Neuronal stem cell (in vitro differentiated cells): ENCODE measurements around the gene EDRF1.

Experiments used
- DNase-seq: peaks from one replicate; pipeline ENCODE4 v3.0.0-alpha.2; 2013; ENCODE audit warnings: low spot score
- H2AFZ ChIP-seq: one replicate; pipeline ENCODE4 v1.6.1; 2013; ENCODE audit warnings: mild to moderate bottlenecking, low read length, inconsistent platforms
- H2AK5ac ChIP-seq: 2 replicates; pipeline ENCODE4 v1.6.1; 2013; ENCODE audit warnings: low read depth, mild to moderate bottlenecking, inconsistent platforms, low read length, moderate library complexity, mixed read lengths
- H2BK120ac ChIP-seq: 2 replicates; pipeline ENCODE4 v1.6.1; 2013; ENCODE audit warnings: low read depth, mild to moderate bottlenecking, inconsistent platforms, low read length, moderate library complexity, mixed read lengths
- H2BK12ac ChIP-seq: one replicate; pipeline ENCODE4 v1.6.1; 2013; ENCODE audit warnings: low read length, inconsistent platforms
- H2BK15ac ChIP-seq: 2 replicates; pipeline ENCODE4 v1.6.1; 2013; ENCODE audit warnings: mild to moderate bottlenecking, low read length, inconsistent platforms, mixed read lengths
- H2BK5ac ChIP-seq: one replicate; pipeline ENCODE4 v1.6.1; 2013; ENCODE audit warnings: inconsistent platforms, mild to moderate bottlenecking, low read length, moderate library complexity
- H3K14ac ChIP-seq: one replicate; pipeline ENCODE4 v1.6.1; 2013; ENCODE audit warnings: low read length, inconsistent platforms
- H3K18ac ChIP-seq: 2 replicates; pipeline ENCODE4 v1.6.1; 2013; ENCODE audit warnings: low read length, inconsistent platforms
- H3K23ac ChIP-seq: 2 replicates; pipeline ENCODE4 v1.6.1; 2013; ENCODE audit warnings: low read depth, mild to moderate bottlenecking, mixed read lengths, low read length, inconsistent platforms; ENCODE audit not compliant: poor library complexity
- H3K27ac ChIP-seq: replicated peaks from 3 replicates; pipeline ENCODE4 v1.5.1; 2013; ENCODE audit warnings: low read length, inconsistent platforms
- H3K27me3 ChIP-seq, 3 experiments: 2 replicates each; pipeline ENCODE4 v1.6.1; 2013; ENCODE audit warnings: low read length in 3 of 3, mild to moderate bottlenecking in 2 of 3, inconsistent platforms in 1 of 3, low read depth in 1 of 3, mixed read lengths in 1 of 3, moderate library complexity in 1 of 3; ENCODE audit not compliant: control insufficient read depth in 3 of 3, insufficient read depth in 3 of 3
- H3K36me3 ChIP-seq, 2 donors: replicated peaks in 1 of 2; 2 replicates each; pipeline ENCODE4 v1.6.1; 2013; ENCODE audit warnings: low read length in 2 of 2; ENCODE audit not compliant: control insufficient read depth in 2 of 2, insufficient read depth in 2 of 2
- H3K4ac ChIP-seq: 2 replicates; pipeline ENCODE4 v1.6.1; 2013; ENCODE audit warnings: inconsistent platforms, mild to moderate bottlenecking, low read length, moderate library complexity
- H3K4me1 ChIP-seq, 2 donors: 1 replicate in 1 of 2; 2 replicates in 1 of 2; pipeline ENCODE4 v1.6.1; 2013; ENCODE audit warnings: low read length in 2 of 2, low read depth in 1 of 2; ENCODE audit not compliant: control insufficient read depth in 2 of 2, insufficient read depth in 1 of 2
- H3K4me2 ChIP-seq: one replicate; pipeline ENCODE4 v1.6.1; 2013; ENCODE audit warnings: mild to moderate bottlenecking, low read length, inconsistent platforms; ENCODE audit not compliant: insufficient read depth, poor library complexity, severe bottlenecking
- H3K4me3 ChIP-seq, 2 donors: 2 replicates each; pipeline ENCODE4 v1.5.1; 2013; ENCODE audit warnings: low read length in 2 of 2, mild to moderate bottlenecking in 2 of 2, inconsistent platforms in 1 of 2, moderate library complexity in 1 of 2
- H3K79me1 ChIP-seq: one replicate; pipeline ENCODE4 v1.6.1; 2013; ENCODE audit warnings: low read depth, mild to moderate bottlenecking, inconsistent platforms, low read length, moderate library complexity
- H3K9ac ChIP-seq: one replicate; pipeline ENCODE4 v1.6.1; 2013; ENCODE audit warnings: mild to moderate bottlenecking, low read depth, low read length, inconsistent platforms; ENCODE audit not compliant: poor library complexity
- H3K9me3 ChIP-seq, 2 donors: replicated peaks in 1 of 2; 2 replicates each; pipeline versions ENCODE3 to v1.6.1; 2013; ENCODE audit warnings: low read length in 2 of 2, mild to moderate bottlenecking in 2 of 2, inconsistent platforms in 1 of 2, low read depth in 1 of 2, mixed read lengths in 1 of 2, moderate library complexity in 1 of 2; ENCODE audit not compliant: control insufficient read depth in 2 of 2, insufficient read depth in 1 of 2
- H4K8ac ChIP-seq: one replicate; pipeline ENCODE4 v1.6.1; 2013; ENCODE audit warnings: low read depth, mild to moderate bottlenecking, inconsistent platforms, low read length, moderate library complexity
- H4K91ac ChIP-seq: one replicate; pipeline ENCODE4 v1.6.1; 2013; ENCODE audit warnings: low read length, low read depth, mild to moderate bottlenecking, inconsistent platforms; ENCODE audit not compliant: poor library complexity
- WGBS, 2 donors: extraction: QIAGEN DNeasy Blood & Tissue Kit; methylation state at CpG; one replicate each; pipeline ENCODE4 v1.1.7; 2013; ENCODE audit warnings: missing lambda C conversion rate in 2 of 2, mixed read lengths in 1 of 2; ENCODE audit not compliant: insufficient read length in 2 of 2, insufficient replicate concordance in 1 of 2; ENCODE audit errors: extremely low coverage in 2 of 2; 5-methylcytosine and 5-hydroxymethylcytosine counted together

EDRF1 gene

GRCh38 chr10:125762692-125763648 is 43.5 kb downstream of the EDRF1 start:
- H4K8ac ChIP-seq: no peak overlapping the region
- no peak overlapping the region for H4K91ac ChIP-seq
- peak; percentile 4 for DNase-seq
- H3K9me3 ChIP-seq: peaks cover 0 to 2% of the 10 kb centered on the region in 2 donors
- WGBS, 2 donors: no CpG with 5 or more reads among the region's 24 CpGs
- no peak overlapping the region for H3K9ac ChIP-seq
- no peak overlapping the region for H3K18ac ChIP-seq
- no peak overlapping the region for H2BK12ac ChIP-seq
- no peak overlapping the region for H3K4me3 ChIP-seq
- peak overlapping the region; percentile 58 for H3K27ac ChIP-seq
- H2BK120ac ChIP-seq: no peak overlapping the region
- H2AK5ac ChIP-seq: no peak overlapping the region
- no peak overlapping the region for H3K4ac ChIP-seq
- peaks cover 12 to 19% of the 10 kb centered on the region in 2 donors for H3K4me1 ChIP-seq
- peaks cover 15 to 90% of the 10 kb centered on the region in 2 donors for H3K36me3 ChIP-seq
- H3K79me1 ChIP-seq: no peaks in the 10 kb centered on the region
- H2AFZ ChIP-seq: no peak overlapping the region
- H3K23ac ChIP-seq: no peak overlapping the region
- no peak overlapping the region for H3K4me2 ChIP-seq
- no peaks in the 10 kb centered on the region for H3K27me3 ChIP-seq
- H3K14ac ChIP-seq: no peak overlapping the region
- H2BK15ac ChIP-seq: no peak overlapping the region
- H2BK5ac ChIP-seq: no peak overlapping the region

GRCh38 chr10:125765835-125766234 is 46.3 kb downstream of the EDRF1 start:
- Histone ChIP-seq H3K27ac (no peak overlapping the region), H2BK12ac (no peak overlapping the region), H2AFZ (no peak overlapping the region), H3K4ac (no peak overlapping the region), H3K27me3 (no peaks in the 10 kb centered on the region), H3K36me3 (peaks cover 5 to 67% of the 10 kb centered on the region in 2 donors), H3K14ac (no peak overlapping the region), H2BK120ac (no peak overlapping the region), H2BK5ac (no peak overlapping the region), H2AK5ac (no peak overlapping the region), H4K91ac (no peak overlapping the region), H4K8ac (no peak overlapping the region), H3K9ac (no peak overlapping the region), H3K18ac (no peak overlapping the region), H3K79me1 (no peaks in the 10 kb centered on the region), H2BK15ac (no peak overlapping the region), H3K9me3 (no peaks in the 10 kb centered on the region), H3K4me2 (no peak overlapping the region), H3K4me1 (peaks cover 13 to 17% of the 10 kb centered on the region in 2 donors), H3K23ac (no peak overlapping the region), H3K4me3 (no peak overlapping the region)
- DNase-seq: no peak
- no CpG with 5 or more reads among the region's 2 CpGs for WGBS, 2 donors

- H3K9ac ChIP-seq: no peak overlapping the region
- no peaks in the 10 kb centered on the region for H3K9me3 ChIP-seq
- no peak overlapping the region for H4K91ac ChIP-seq
- H3K18ac ChIP-seq: no peak overlapping the region
- H2BK120ac ChIP-seq: no peak overlapping the region
- no peak overlapping the region for H3K4ac ChIP-seq
- H2AFZ ChIP-seq: no peak overlapping the region
- peaks cover 5 to 61% of the 10 kb centered on the region in 2 donors for H3K36me3 ChIP-seq
- no peak overlapping the region for H3K27ac ChIP-seq
- H4K8ac ChIP-seq: no peak overlapping the region
- no peak overlapping the region for H3K23ac ChIP-seq
- no peak for DNase-seq
- no peak overlapping the region for H2BK12ac ChIP-seq
- H3K4me2 ChIP-seq: no peak overlapping the region
- H3K27me3 ChIP-seq: no peaks in the 10 kb centered on the region
- H3K14ac ChIP-seq: no peak overlapping the region
- H2BK15ac ChIP-seq: no peak overlapping the region
- H3K4me1 ChIP-seq: peaks cover 11 to 13% of the 10 kb centered on the region in 2 donors
- no peak overlapping the region for H2BK5ac ChIP-seq
- no peak overlapping the region for H3K4me3 ChIP-seq
- H2AK5ac ChIP-seq: no peak overlapping the region
- WGBS, 2 donors: no CpG with 5 or more reads among the region's 4 CpGs
- H3K79me1 ChIP-seq: no peaks in the 10 kb centered on the region
These were observed 47.0 kb downstream of the EDRF1 start for GRCh38 chr10:125766511-125766910.

GRCh38 chr10:125768219-125768855 is 48.8 kb downstream of the EDRF1 start:
- no CpG with 5 or more reads among the region's 4 CpGs for WGBS, 2 donors

More at GRCh38 chr10:125768219-125768855, 48.8 kb downstream of the EDRF1 start:
- H2AK5ac ChIP-seq: no peak overlapping the region
- H3K36me3 ChIP-seq: peaks cover 5 to 47% of the 10 kb centered on the region in 2 donors
- no peak overlapping the region for H3K23ac ChIP-seq
- H3K4me2 ChIP-seq: no peak overlapping the region
- no peak overlapping the region for H2BK120ac ChIP-seq
- no peak overlapping the region for H3K4me3 ChIP-seq
- no peak overlapping the region for H3K18ac ChIP-seq
- H2AFZ ChIP-seq: no peak overlapping the region
- H3K4me1 ChIP-seq: peaks cover 0 to 1% of the 10 kb centered on the region in 2 donors
- H3K27ac ChIP-seq: no peak overlapping the region
- no peaks in the 10 kb centered on the region for H3K9me3 ChIP-seq
- H3K27me3 ChIP-seq: no peaks in the 10 kb centered on the region
- no peak overlapping the region for H3K9ac ChIP-seq
- H4K91ac ChIP-seq: no peak overlapping the region
- H4K8ac ChIP-seq: no peak overlapping the region
- DNase-seq: no peak
- H3K14ac ChIP-seq: no peak overlapping the region
- H2BK15ac ChIP-seq: no peak overlapping the region
- no peak overlapping the region for H2BK12ac ChIP-seq
- H3K79me1 ChIP-seq: no peaks in the 10 kb centered on the region
- H3K4ac ChIP-seq: no peak overlapping the region
- no peak overlapping the region for H2BK5ac ChIP-seq
